ENCODE data around the gene ANKRD63.

ANKRD63 gene

GRCh38 chr15:40310001-40310959 is 27.4 kb upstream of the ANKRD63 start:
- TF ChIP-seq CREB1 (IDR thresholded peaks at IDR 0.05; ENCODE audit: low read depth) (no peak), RAD21 (IDR thresholded peaks at IDR 0.05; ENCODE audit: low read depth) (peak; percentile 93)

GRCh38 chr15:40309344-40309862 is 26.5 kb upstream of the ANKRD63 start:
- TF ChIP-seq, protein P1, sequence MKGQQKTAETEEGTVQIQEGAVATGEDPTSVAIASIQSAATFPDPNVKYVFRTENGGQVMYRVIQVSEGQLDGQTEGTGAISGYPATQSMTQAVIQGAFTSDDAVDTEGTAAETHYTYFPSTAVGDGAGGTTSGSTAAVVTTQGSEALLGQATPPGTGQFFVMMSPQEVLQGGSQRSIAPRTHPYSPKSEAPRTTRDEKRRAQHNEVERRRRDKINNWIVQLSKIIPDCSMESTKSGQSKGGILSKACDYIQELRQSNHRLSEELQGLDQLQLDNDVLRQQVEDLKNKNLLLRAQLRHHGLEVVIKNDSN (IDR thresholded peaks at IDR 0.05): no peak
- no peak for TF ChIP-seq RAD21 (IDR thresholded peaks at IDR 0.05; ENCODE audit: low read depth)
- TF ChIP-seq MAX (IDR thresholded peaks at IDR 0.05): no peak
- TF ChIP-seq FOXM1 (IDR thresholded peaks at IDR 0.05; ENCODE audit: borderline replicate concordance, low read depth): no peak
- TF ChIP-seq CEBPB (IDR thresholded peaks at IDR 0.05): no peak
- TF ChIP-seq ZBTB7A (IDR thresholded peaks at IDR 0.05; ENCODE audit: low read depth): no peak
- no peak for TF ChIP-seq TEAD4 (IDR thresholded peaks at IDR 0.05)
- TF ChIP-seq, protein P2, sequence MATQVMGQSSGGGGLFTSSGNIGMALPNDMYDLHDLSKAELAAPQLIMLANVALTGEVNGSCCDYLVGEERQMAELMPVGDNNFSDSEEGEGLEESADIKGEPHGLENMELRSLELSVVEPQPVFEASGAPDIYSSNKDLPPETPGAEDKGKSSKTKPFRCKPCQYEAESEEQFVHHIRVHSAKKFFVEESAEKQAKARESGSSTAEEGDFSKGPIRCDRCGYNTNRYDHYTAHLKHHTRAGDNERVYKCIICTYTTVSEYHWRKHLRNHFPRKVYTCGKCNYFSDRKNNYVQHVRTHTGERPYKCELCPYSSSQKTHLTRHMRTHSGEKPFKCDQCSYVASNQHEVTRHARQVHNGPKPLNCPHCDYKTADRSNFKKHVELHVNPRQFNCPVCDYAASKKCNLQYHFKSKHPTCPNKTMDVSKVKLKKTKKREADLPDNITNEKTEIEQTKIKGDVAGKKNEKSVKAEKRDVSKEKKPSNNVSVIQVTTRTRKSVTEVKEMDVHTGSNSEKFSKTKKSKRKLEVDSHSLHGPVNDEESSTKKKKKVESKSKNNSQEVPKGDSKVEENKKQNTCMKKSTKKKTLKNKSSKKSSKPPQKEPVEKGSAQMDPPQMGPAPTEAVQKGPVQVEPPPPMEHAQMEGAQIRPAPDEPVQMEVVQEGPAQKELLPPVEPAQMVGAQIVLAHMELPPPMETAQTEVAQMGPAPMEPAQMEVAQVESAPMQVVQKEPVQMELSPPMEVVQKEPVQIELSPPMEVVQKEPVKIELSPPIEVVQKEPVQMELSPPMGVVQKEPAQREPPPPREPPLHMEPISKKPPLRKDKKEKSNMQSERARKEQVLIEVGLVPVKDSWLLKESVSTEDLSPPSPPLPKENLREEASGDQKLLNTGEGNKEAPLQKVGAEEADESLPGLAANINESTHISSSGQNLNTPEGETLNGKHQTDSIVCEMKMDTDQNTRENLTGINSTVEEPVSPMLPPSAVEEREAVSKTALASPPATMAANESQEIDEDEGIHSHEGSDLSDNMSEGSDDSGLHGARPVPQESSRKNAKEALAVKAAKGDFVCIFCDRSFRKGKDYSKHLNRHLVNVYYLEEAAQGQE (IDR thresholded peaks at IDR 0.05; ENCODE audit: low read depth): no peak
- no peak for TF ChIP-seq NFIC (IDR thresholded peaks at IDR 0.05)
- TF ChIP-seq YY1 (IDR thresholded peaks at IDR 0.05; ENCODE audit: low read depth): no peak
- no peak for TF ChIP-seq TCF12 (IDR thresholded peaks at IDR 0.05; ENCODE audit: low read depth)
- no peak for TF ChIP-seq CREB1 (IDR thresholded peaks at IDR 0.05; ENCODE audit: low read depth)
- no peak for TF ChIP-seq TAF1 (IDR thresholded peaks at IDR 0.05; ENCODE audit: low read depth)
- TF ChIP-seq EGR1 (IDR thresholded peaks at IDR 0.05): no peak
- no peak for TF ChIP-seq EP300 (IDR thresholded peaks at IDR 0.05; ENCODE audit: borderline replicate concordance)

GRCh38 chr15:40307421-40308211 is 24.8 kb upstream of the ANKRD63 start, which contains the start of gene PLCB2:
PLCB2 (minus strand) TSS chr15:40307935; CDS start chr15:40307672, 263 bp downstream.
- TF ChIP-seq FOXM1 (IDR thresholded peaks at IDR 0.05; ENCODE audit: borderline replicate concordance, low read depth) (no peak), EP300 (IDR thresholded peaks at IDR 0.05; ENCODE audit: borderline replicate concordance) (no peak), CREB1 (IDR thresholded peaks at IDR 0.05; ENCODE audit: low read depth) (no peak), EGR1 (IDR thresholded peaks at IDR 0.05) (no peak), TAF1 (IDR thresholded peaks at IDR 0.05; ENCODE audit: low read depth) (no peak), RAD21 (IDR thresholded peaks at IDR 0.05; ENCODE audit: low read depth) (no peak), YY1 (IDR thresholded peaks at IDR 0.05; ENCODE audit: low read depth) (no peak)
- TF ChIP-seq, protein P1 (IDR thresholded peaks at IDR 0.05): no peak
- TF ChIP-seq, protein P2 (IDR thresholded peaks at IDR 0.05; ENCODE audit: low read depth): no peak

DNA sequence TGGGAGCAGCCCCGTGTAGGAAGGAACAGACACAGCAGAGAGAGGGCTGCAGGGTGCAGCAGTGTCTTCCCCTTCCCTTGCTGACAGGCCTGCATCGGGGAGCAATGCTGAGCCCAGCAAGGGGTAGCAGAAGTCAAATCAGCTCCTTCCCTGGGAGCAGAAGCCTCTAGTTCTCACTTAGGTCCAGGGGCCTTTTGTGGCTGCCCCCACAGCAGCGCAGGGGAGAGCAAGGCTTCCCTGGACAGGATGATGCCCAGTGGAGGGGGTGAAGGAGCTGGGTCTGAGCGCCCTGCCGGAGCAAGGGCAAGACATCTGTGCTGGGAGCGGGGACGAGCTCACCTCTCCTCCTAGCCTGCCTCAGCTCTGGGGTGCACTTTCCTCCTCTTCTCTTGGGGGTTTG is 24.0 kb upstream of the ANKRD63 start:
- TF ChIP-seq YY1 (IDR thresholded peaks at IDR 0.05; ENCODE audit: low read depth): no peak
- no peak for TF ChIP-seq CREB1 (IDR thresholded peaks at IDR 0.05; ENCODE audit: low read depth)
- TF ChIP-seq NFIC (IDR thresholded peaks at IDR 0.05): no peak
- no peak for TF ChIP-seq TEAD4 (IDR thresholded peaks at IDR 0.05)
- TF ChIP-seq EGR1 (IDR thresholded peaks at IDR 0.05): no peak
- no peak for TF ChIP-seq FOXM1 (IDR thresholded peaks at IDR 0.05; ENCODE audit: borderline replicate concordance, low read depth)
- TF ChIP-seq, protein P1 (IDR thresholded peaks at IDR 0.05): no peak

DNA sequence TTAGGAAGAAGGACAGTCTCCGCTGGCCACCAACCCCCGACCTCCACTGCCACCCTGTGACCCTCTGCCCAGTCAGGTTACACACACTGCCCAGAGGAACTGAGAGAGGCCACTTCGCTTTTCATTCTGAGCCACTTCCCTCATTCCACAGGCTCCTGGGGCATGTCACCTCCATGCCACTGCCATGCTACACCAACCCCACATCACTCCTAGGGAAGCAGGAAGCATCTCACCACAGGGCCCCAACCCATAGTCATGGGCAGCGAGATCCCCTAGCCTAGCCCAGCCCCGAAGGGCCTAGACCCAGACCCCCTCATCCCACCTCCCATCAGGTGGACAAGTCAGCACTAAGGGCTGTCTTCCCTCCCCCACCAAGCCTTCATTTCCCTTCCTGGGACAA is 23.5 kb upstream of the ANKRD63 start:
- TF ChIP-seq EP300 (IDR thresholded peaks at IDR 0.05; ENCODE audit: borderline replicate concordance): no peak
- TF ChIP-seq FOXM1 (IDR thresholded peaks at IDR 0.05; ENCODE audit: borderline replicate concordance, low read depth): no peak
- no peak for TF ChIP-seq MAX (IDR thresholded peaks at IDR 0.05)
- TF ChIP-seq, protein P1 (IDR thresholded peaks at IDR 0.05): no peak
- TF ChIP-seq TAF1 (IDR thresholded peaks at IDR 0.05; ENCODE audit: low read depth): no peak
- no peak for TF ChIP-seq ZBTB7A (IDR thresholded peaks at IDR 0.05; ENCODE audit: low read depth)
- no peak for TF ChIP-seq EGR1 (IDR thresholded peaks at IDR 0.05)
- no peak for TF ChIP-seq CEBPB (IDR thresholded peaks at IDR 0.05)
- TF ChIP-seq TEAD4 (IDR thresholded peaks at IDR 0.05): no peak
- TF ChIP-seq YY1 (IDR thresholded peaks at IDR 0.05; ENCODE audit: low read depth): no peak
- TF ChIP-seq TCF12 (IDR thresholded peaks at IDR 0.05; ENCODE audit: low read depth): no peak
- no peak for TF ChIP-seq NFIC (IDR thresholded peaks at IDR 0.05)
- TF ChIP-seq, protein P2 (IDR thresholded peaks at IDR 0.05; ENCODE audit: low read depth): no peak
- no peak for TF ChIP-seq RAD21 (IDR thresholded peaks at IDR 0.05; ENCODE audit: low read depth)

All from Ishikawa (cell line).